Measurements from ENCODE around the gene KYAT1. TPM values are rescaled to one million over a fixed set of nuclear protein-coding genes. Genes with fewer than 3 reads are reported as not detected.

KYAT1 gene
- total and polyA plus RNA-seq, 2 of the 13 experiments (the other 11 are each of a cell fraction or from before 2014, with no cell fraction given) = 9.2 to 46.5 TPM

- TF ChIP-seq ZBTB10 (CRISPR knock-in tag; IDR thresholded peaks at IDR 0.05; ENCODE audit: borderline replicate concordance) (no peak), PAWR (CRISPR knock-in tag; IDR thresholded peaks at IDR 0.05; ENCODE audit: borderline replicate concordance) (no peak), KLF11 (CRISPR knock-in tag; IDR thresholded peaks at IDR 0.05) (no peak), MZF1 (CRISPR knock-in tag; IDR thresholded peaks at IDR 0.05; ENCODE audit: borderline replicate concordance) (no peak), ZNF878 (CRISPR knock-in tag; IDR thresholded peaks at IDR 0.05) (no peak), ZNF724P (CRISPR knock-in tag; IDR thresholded peaks at IDR 0.05; ENCODE audit: borderline replicate concordance) (no peak), U2AF1 (optimal IDR thresholded peaks at IDR 0.05; ENCODE audit: low read depth, low read length) (no peak), HIC2 (CRISPR knock-in tag; IDR thresholded peaks at IDR 0.05; ENCODE audit: low read depth) (no peak), SIX4 (CRISPR knock-in tag; IDR thresholded peaks at IDR 0.05) (no peak), TEAD3 (CRISPR knock-in tag; optimal IDR thresholded peaks at IDR 0.05; ENCODE audit: borderline replicate concordance) (peak; percentile 70), GATAD2A (CRISPR knock-in tag; IDR thresholded peaks at IDR 0.05) (peak; percentile 28; the same call in 1 of the 2 replicates), ZNF766 (CRISPR knock-in tag; IDR thresholded peaks at IDR 0.05; ENCODE audit: borderline replicate concordance) (no peak), ZBTB25 (CRISPR knock-in tag; IDR thresholded peaks at IDR 0.05) (0 out of 2 replicates have a peak, but pooled peaks have one; percentile 43), ERF (CRISPR knock-in tag; IDR thresholded peaks at IDR 0.05) (no peak), TFDP1 (CRISPR knock-in tag; IDR thresholded peaks at IDR 0.05; ENCODE audit: borderline replicate concordance) (no peak), SNAPC5 (CRISPR knock-in tag; IDR thresholded peaks at IDR 0.05; ENCODE audit: borderline replicate concordance) (no peak), TRAFD1 (CRISPR knock-in tag; IDR thresholded peaks at IDR 0.05; ENCODE audit: borderline replicate concordance) (no peak), E2F1 (CRISPR knock-in tag; IDR thresholded peaks at IDR 0.05) (no peak), ZNF841 (CRISPR knock-in tag; IDR thresholded peaks at IDR 0.05; ENCODE audit: borderline replicate concordance) (no peak), HDAC1 (CRISPR knock-in tag; IDR thresholded peaks at IDR 0.05) (no peak)
These were observed 46.1 kb upstream of the KYAT1 start (continued) for GRCh38 chr9:128927731-128928411.
